HepG2 (cell line): Measurements from ENCODE around the gene TMEM270. TPM values are rescaled to one million over a fixed set of nuclear protein-coding genes. Genes with fewer than 3 reads are reported as not detected.

Source experiments
- AHR ChIP-seq: IDR thresholded peaks from 2 replicates; pipeline ENCODE4 v1.6.1; 2018; ENCODE audit warnings: missing genetic modification reagents, missing compliant biosample characterization
- CCAR2 ChIP-seq: fragments of 200-400 bp; formaldehyde crosslinking; optimal IDR thresholded peaks from 2 replicates; pipeline ENCODE3; 2018; ENCODE audit warnings: low read depth, mild to moderate bottlenecking, low read length, moderate library complexity
- DNMT1 ChIP-seq: sonication (generic); formaldehyde crosslinking; IDR thresholded peaks from 2 replicates; pipeline ENCODE4 v1.5.1; 2020; ENCODE audit warnings: mild to moderate bottlenecking, missing genetic modification reagents
- ETV5 ChIP-seq: IDR thresholded peaks from 2 replicates; pipeline ENCODE4 v1.6.1; 2018; ENCODE audit warnings: missing biosample characterization, missing genetic modification reagents, inconsistent platforms, borderline replicate concordance
- FOXO1 ChIP-seq: sonication (generic); formaldehyde crosslinking; IDR thresholded peaks from 2 replicates; pipeline ENCODE4 v1.4.0; 2020; ENCODE audit warnings: missing genetic modification reagents
- IRX3 ChIP-seq: sonication (generic); formaldehyde crosslinking; IDR thresholded peaks from 2 replicates; pipeline ENCODE4 v1.8.1; 2023; ENCODE audit warnings: mild to moderate bottlenecking, low read depth, missing genetic modification reagents, borderline replicate concordance
- KDM6A ChIP-seq: IDR thresholded peaks from 2 replicates; pipeline ENCODE4 v1.6.1; 2016; ENCODE audit warnings: low read depth
- PRDM15 ChIP-seq: sonication (generic); formaldehyde crosslinking; IDR thresholded peaks from 2 replicates; pipeline ENCODE4 v1.4.0; 2020; ENCODE audit warnings: missing genetic modification reagents
- SETDB1 ChIP-seq: sonication (generic); formaldehyde crosslinking; IDR thresholded peaks from 2 replicates; pipeline ENCODE4 v1.5.1; 2020; ENCODE audit warnings: missing genetic modification reagents, mild to moderate bottlenecking, borderline replicate concordance
- THAP7 ChIP-seq: sonication (generic); formaldehyde crosslinking; IDR thresholded peaks from 2 replicates; pipeline ENCODE4 v1.8.1; 2023; ENCODE audit warnings: mild to moderate bottlenecking, missing genetic modification reagents
- ZMYM4 ChIP-seq: sonication (generic); formaldehyde crosslinking; IDR thresholded peaks from 2 replicates; pipeline ENCODE4 v1.8.1; 2023; ENCODE audit warnings: mild to moderate bottlenecking, missing genetic modification reagents
- ZNF160 ChIP-seq: sonication (generic); formaldehyde crosslinking; IDR thresholded peaks from 2 replicates; pipeline ENCODE4 v1.8.0; 2022; ENCODE audit warnings: mild to moderate bottlenecking, inconsistent platforms, missing genetic modification reagents
- ZNF367 ChIP-seq: sonication (generic); formaldehyde crosslinking; IDR thresholded peaks from 2 replicates; pipeline ENCODE4 v1.4.0; 2020; ENCODE audit warnings: missing genetic modification reagents, borderline replicate concordance
- ZNF75D ChIP-seq: sonication (generic); formaldehyde crosslinking; IDR thresholded peaks from 2 replicates; pipeline ENCODE4 v1.8.1; 2023; ENCODE audit warnings: missing genetic modification reagents, mild to moderate bottlenecking, borderline replicate concordance
- ZSCAN31 ChIP-seq: sonication (generic); formaldehyde crosslinking; IDR thresholded peaks from 2 replicates; pipeline ENCODE4 v1.5.0; 2020; ENCODE audit warnings: low read depth, mild to moderate bottlenecking, missing genetic modification reagents
- polyA plus RNA-seq, 8 experiments: library from polyadenylated mRNA; depleted of rRNA in 3 of 8; stranded (reverse) in 7 of 8; unstranded in 1 of 8; fragments of >200 nt; fragmentation: Illumina TruSeq in 4 of 8; extraction: Trizol in 4 of 8; gene quantifications; 2 replicates each; pipeline versions ENCODE4 v1.2.1 to v1.2.3, GENCODE V29; 2011 to 2016; ENCODE audit warnings: low read depth in 4 of 8, missing spikeins in 1 of 8, mixed read lengths in 1 of 8; ENCODE audit not compliant: insufficient read depth in 1 of 8
- total RNA-seq, 5 experiments: library from RNA; depleted of rRNA; stranded (reverse); fragments of >200 nt; fragmentation: Illumina TruSeq; extraction: Trizol; gene quantifications; 2 replicates each; pipeline ENCODE4 v1.2.3, GENCODE V29; 2016; ENCODE audit warnings: low read depth in 1 of 5
- TF ChIP-seq, protein P1 (sequence below): fragments of 450-650 bp; IDR thresholded peaks from 2 replicates; pipeline ENCODE4 v1.6.1; 2017
- TF ChIP-seq, protein P2 (sequence below): sonication (generic); formaldehyde crosslinking; IDR thresholded peaks from 2 replicates; pipeline ENCODE4 v1.8.1; 2023; ENCODE audit warnings: mild to moderate bottlenecking, missing genetic modification reagents
- TF ChIP-seq, protein P3 (sequence below): sonication (generic); formaldehyde crosslinking; IDR thresholded peaks from 2 replicates; pipeline ENCODE4 v1.4.0; 2020; ENCODE audit warnings: missing genetic modification reagents, borderline replicate concordance

Gene TMEM270
- total and polyA plus RNA-seq, 2 of the 13 experiments (the other 11 are each of a cell fraction or from before 2014, with no cell fraction given), result not detected

GRCh38 chr7:73830681-73831583 is 30.0 kb upstream of the TMEM270 start, which contains the start of gene CLDN4 (continued):
- TF ChIP-seq ZNF75D (no peak), DNMT1 (peak; percentile 73; the same call in 1 of the 2 replicates), ZMYM4 (CRISPR knock-in tag) (no peak), THAP7 (CRISPR knock-in tag) (peak; percentile 36; the same call in 1 of the 2 replicates), AHR (no peak), ETV5 (peak; percentile 32; the same call in 1 of the 2 replicates), CCAR2 (no peak), SETDB1 (CRISPR knock-in tag) (no peak), ZNF367 (CRISPR knock-in tag) (no peak), KDM6A (CRISPR knock-in tag) (no peak), ZSCAN31 (peak; percentile 67; the same call in 1 of the 2 replicates), FOXO1 (CRISPR knock-in tag) (0 out of 2 replicates have a peak, but pooled peaks have one; percentile 14), PRDM15 (CRISPR knock-in tag) (no peak), ZNF160 (CRISPR knock-in tag) (no peak), IRX3 (CRISPR knock-in tag) (no peak)
- TF ChIP-seq, protein P1, sequence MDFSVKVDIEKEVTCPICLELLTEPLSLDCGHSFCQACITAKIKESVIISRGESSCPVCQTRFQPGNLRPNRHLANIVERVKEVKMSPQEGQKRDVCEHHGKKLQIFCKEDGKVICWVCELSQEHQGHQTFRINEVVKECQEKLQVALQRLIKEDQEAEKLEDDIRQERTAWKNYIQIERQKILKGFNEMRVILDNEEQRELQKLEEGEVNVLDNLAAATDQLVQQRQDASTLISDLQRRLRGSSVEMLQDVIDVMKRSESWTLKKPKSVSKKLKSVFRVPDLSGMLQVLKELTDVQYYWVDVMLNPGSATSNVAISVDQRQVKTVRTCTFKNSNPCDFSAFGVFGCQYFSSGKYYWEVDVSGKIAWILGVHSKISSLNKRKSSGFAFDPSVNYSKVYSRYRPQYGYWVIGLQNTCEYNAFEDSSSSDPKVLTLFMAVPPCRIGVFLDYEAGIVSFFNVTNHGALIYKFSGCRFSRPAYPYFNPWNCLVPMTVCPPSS, result no peak
- TF ChIP-seq, protein P2, sequence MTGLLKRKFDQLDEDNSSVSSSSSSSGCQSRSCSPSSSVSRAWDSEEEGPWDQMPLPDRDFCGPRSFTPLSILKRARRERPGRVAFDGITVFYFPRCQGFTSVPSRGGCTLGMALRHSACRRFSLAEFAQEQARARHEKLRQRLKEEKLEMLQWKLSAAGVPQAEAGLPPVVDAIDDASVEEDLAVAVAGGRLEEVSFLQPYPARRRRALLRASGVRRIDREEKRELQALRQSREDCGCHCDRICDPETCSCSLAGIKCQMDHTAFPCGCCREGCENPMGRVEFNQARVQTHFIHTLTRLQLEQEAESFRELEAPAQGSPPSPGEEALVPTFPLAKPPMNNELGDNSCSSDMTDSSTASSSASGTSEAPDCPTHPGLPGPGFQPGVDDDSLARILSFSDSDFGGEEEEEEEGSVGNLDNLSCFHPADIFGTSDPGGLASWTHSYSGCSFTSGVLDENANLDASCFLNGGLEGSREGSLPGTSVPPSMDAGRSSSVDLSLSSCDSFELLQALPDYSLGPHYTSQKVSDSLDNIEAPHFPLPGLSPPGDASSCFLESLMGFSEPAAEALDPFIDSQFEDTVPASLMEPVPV (CRISPR knock-in tag), result no peak; the same call in 1 of the 2 replicates
- TF ChIP-seq, protein P3, sequence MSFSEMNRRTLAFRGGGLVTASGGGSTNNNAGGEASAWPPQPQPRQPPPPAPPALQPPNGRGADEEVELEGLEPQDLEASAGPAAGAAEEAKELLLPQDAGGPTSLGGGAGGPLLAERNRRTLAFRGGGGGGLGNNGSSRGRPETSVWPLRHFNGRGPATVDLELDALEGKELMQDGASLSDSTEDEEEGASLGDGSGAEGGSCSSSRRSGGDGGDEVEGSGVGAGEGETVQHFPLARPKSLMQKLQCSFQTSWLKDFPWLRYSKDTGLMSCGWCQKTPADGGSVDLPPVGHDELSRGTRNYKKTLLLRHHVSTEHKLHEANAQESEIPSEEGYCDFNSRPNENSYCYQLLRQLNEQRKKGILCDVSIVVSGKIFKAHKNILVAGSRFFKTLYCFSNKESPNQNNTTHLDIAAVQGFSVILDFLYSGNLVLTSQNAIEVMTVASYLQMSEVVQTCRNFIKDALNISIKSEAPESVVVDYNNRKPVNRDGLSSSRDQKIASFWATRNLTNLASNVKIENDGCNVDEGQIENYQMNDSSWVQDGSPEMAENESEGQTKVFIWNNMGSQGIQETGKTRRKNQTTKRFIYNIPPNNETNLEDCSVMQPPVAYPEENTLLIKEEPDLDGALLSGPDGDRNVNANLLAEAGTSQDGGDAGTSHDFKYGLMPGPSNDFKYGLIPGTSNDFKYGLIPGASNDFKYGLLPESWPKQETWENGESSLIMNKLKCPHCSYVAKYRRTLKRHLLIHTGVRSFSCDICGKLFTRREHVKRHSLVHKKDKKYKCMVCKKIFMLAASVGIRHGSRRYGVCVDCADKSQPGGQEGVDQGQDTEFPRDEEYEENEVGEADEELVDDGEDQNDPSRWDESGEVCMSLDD (CRISPR knock-in tag), result 0 out of 2 replicates have a peak, but pooled peaks have one; percentile 47
